Measurements from ENCODE around the gene PARN. TPM values are rescaled to one million over a fixed set of nuclear protein-coding genes. Genes with fewer than 3 reads are reported as not detected.

The PARN gene
- total RNA-seq, 1 experiment from 2014 or later = 25.9 TPM

DNA sequence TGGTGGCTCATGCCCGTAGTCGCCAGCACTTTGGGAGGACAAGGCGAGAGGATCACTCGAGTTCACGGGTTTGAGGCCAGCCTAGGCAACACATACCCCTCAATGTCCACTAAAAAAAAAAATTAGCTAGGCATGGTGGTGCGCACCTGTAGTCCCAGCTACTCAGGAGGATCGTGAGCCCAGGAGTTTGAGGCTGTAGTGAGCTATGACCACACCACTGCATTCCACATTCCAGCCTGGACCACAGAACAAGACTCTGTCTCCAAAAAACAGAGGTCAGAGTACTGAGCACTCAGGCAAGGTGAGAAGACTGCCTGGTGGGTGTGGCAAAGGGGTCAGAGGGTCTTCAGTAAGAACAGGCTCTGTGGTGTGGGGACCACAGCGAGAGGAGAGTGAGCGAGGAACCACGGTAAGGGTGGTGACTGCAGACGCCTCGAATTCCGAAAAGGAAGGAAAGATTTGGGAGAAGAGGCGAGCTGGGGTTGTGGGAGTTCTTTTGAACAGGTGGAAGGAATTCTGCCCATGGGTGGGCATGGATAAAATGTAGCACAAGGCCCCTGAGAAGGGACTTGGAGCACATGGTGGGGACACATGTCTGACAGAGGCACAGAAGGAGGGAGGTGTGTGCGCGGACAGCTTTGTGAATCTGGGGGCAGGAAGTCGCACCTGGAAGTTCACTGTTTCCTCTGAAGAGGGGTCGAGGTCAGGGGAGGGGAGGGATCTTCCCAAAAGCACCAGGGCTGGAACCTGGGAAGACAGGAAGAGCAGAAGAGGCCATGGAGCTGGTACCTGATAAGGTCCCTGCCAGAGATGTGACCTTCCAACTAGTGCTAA lies 134.6 kb downstream of the PARN start:
- in situ Hi-C loops (cut with HindIII; ENCODE audit: low pct_unique_long_range_greater_than_20kb, low sequenced_read_pairs) = no loop called here
- DNase-seq (ENCODE audit: low read depth) = no peak

DNA sequence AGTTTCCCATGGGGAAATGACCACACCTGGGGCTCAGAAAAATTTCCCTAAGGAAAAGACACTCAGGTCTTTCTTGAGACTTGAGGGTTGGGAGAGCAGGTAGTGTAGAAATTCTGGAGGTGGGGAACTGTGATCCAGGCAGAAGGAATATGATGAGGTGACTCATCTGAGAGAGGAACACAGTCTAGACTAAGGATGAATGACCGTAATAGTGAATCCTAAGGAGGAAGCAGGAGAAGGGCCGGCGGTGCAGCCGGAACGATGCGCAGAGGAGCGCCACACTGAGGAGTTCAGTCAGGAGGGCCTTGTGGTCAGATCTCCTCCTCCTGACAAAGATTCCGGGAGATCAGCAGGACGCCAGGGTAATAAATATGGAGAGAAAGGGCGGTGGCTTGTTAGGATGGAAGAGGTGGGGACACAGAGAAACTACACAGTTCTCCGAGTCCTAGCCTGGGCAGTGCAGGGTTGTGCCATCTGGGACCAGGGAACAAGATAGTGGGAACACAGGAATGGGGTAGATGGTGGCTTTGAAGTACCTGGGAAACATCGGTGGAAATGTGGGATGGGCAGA lies 135.6 kb downstream of the PARN start:
- in situ Hi-C loops (cut with HindIII; ENCODE audit: low pct_unique_long_range_greater_than_20kb, low sequenced_read_pairs) = no loop called here
- DNase-seq (ENCODE audit: low read depth) = peak; percentile 33

DNA sequence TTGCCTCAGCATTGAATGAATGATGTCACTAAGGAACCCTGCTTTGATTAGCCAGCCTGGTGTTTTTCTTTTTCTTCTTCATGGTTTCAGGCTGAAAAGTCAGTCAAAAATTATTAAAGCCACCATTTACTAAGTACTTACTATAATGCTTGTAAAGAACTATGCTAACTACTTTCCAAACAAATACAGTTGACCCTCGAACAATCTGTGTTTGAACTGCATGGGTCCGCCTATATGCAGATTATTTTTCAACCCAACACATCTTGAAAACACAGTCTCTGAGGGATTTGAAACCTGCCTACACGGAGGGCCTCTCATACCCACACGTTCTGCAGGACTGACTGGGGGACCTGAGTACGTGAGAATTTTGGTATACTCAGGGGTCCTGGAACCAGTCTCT lies 136.3 kb downstream of the PARN start:
- in situ Hi-C loops (cut with HindIII; ENCODE audit: low pct_unique_long_range_greater_than_20kb, low sequenced_read_pairs) = no loop called here
- no peak for DNase-seq (ENCODE audit: low read depth)

DNA sequence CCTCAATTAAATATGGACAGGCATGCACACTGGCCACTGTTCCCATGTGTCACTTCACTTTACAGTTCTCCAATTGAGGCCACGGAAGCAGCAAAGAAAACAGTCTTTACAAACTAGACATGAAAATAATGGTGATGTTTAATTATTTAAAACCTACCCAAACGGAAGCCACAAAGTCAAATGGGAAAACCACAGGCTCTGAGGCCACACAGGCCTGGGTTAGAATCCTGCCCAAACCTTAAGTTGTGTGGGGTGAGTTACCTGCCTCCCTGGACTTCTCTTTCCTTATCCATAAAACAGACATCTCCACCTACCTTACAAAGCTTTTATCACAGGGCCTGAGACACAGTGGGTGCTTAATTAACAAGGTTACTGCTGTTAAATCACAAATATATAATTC lies 137.4 kb downstream of the PARN start:
- in situ Hi-C loops (cut with HindIII; ENCODE audit: low pct_unique_long_range_greater_than_20kb, low sequenced_read_pairs) = no loop called here

DNA sequence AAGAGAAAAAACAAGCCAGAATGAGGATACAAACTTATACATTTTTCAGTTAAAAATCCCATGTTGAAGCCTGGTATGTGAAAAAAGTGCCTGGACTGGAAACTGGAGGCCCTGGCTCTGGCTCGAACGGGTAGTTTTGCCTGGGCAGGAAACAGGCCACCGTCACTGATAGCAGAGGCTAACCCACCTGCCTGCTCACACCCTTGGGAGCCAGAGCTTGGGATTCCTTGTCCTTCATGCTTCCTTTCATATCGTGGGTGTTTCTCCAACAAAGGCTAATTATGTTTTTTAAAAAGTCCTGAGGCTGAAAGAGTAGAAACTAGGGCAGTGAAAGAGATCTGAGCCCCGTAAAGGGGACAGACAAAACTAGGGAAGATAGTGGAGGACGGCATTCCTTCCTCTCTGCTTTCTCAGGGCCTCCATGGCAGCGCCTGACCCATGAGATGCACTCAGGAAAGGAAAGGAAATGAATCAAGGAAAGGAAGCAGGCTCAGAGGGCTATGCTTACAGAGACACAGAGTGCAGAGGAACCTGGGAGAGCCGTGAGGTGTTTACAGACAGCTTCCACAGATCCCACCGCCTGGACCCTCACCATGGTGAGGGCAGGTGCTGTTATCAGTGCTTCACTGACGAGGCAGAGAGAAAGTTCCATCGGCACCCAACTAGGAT lies 138.1 kb downstream of the PARN start:
- DNase-seq (ENCODE audit: low read depth) = no peak
- in situ Hi-C loops (cut with HindIII; ENCODE audit: low pct_unique_long_range_greater_than_20kb, low sequenced_read_pairs) = no loop called here

More for the DNA sequence above, 137.4 kb downstream of the PARN start:
- DNase-seq (ENCODE audit: low read depth) = no peak

DNA sequence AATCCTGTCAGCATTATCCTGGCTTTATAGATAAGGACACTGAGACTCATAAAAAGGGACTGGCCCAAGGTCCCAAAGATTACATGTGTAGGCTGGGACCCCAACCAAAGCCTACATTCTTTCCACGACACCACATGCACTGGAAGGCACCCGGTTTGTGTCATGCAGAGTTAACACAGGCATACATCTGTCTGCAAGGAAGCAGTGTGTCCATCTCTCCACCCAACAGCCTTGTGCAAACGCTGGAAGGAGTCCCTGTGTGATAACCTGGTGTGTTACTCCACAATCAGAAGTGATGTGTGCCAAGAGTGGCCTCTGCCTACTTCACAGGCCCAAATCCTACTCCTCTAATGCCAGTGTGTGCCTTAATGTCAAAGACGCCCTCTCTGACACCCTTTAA lies 139.8 kb downstream of the PARN start:
- no peak for DNase-seq (ENCODE audit: low read depth)
- in situ Hi-C loops (cut with HindIII; ENCODE audit: low pct_unique_long_range_greater_than_20kb, low sequenced_read_pairs) = no loop called here

DNA sequence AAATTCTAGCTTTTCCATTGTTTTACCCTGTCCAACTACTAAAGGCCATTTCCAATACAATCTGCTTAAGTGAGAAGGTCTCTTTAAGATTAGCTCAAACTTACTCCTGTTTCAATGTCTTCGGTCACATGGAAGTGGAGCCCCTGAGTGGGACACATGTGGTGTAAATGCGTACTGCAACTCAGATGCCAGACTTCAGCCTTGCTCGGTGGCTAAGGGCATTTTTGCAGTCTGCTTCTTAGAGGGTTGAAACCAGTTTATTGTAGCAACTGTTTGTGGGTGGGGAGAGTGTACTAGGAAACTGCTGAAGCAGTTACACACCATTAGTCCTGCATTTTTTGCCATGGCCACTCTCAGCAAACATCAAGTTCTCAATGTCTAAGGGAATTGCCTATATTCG lies 140.6 kb downstream of the PARN start:
- DNase-seq (ENCODE audit: low read depth) = peak; percentile 89
- in situ Hi-C loops (cut with HindIII; ENCODE audit: low pct_unique_long_range_greater_than_20kb, low sequenced_read_pairs) = no loop called here

DNA sequence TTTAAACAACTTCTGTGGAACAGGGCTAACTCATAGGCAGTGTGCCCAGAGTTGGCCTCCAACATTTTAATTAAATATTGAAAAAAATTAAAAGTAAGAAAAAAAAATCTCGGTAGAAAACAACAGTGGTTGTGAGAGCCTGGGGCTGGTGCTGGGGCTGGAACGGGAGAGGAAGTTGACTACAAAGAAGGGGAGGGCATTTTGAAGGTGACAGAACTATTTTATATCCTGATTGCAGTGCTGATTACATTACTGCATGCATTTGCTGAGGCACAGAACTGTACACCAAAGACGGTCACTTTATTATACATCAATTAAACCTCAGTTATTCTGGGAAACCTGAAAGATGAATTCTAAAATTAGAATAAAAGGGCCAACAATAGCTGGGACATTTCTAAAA lies 142.5 kb downstream of the PARN start:
- in situ Hi-C loops (cut with HindIII; ENCODE audit: low pct_unique_long_range_greater_than_20kb, low sequenced_read_pairs) = no loop called here
- no peak for DNase-seq (ENCODE audit: low read depth)

DNA sequence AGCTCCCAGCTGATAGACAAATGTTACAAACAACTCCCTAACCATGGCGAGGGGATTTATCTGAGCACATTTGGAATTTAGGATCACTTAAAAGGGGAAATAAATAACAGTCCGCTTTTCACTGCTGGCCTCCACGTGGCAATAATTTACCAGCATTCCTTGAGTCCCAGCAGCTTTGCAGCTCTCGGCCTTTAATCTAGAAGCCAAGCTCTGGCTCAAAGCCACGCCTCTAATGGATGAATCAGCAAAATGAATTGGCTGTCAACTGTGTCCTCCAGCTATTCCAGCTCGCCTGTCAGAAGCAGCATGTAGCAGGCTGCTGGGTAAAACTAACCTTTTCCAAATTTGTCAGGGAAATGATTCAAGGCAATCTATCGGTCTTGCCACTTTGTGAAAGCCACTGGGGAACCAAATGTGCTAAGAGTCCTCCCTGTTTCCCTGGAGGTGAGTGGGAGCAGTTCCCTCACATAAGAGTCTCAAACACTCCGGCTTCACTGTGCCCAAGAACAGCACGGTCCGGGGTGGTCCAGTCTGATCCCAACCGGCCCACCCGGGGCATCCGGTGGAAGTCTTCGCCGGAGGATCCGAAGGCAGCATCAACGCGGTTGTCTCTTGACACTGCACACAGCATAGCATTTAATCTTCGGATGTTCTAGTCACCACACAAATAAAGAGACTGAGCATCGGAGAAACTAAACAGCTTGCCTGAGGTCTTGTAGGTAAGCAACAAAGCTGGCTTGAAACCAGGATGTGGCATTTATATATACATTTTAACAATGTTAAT lies 143.3 kb downstream of the PARN start:
- in situ Hi-C loops (cut with HindIII; ENCODE audit: low pct_unique_long_range_greater_than_20kb, low sequenced_read_pairs) = no loop called here
- peak; percentile 87 for DNase-seq (ENCODE audit: low read depth)

DNA sequence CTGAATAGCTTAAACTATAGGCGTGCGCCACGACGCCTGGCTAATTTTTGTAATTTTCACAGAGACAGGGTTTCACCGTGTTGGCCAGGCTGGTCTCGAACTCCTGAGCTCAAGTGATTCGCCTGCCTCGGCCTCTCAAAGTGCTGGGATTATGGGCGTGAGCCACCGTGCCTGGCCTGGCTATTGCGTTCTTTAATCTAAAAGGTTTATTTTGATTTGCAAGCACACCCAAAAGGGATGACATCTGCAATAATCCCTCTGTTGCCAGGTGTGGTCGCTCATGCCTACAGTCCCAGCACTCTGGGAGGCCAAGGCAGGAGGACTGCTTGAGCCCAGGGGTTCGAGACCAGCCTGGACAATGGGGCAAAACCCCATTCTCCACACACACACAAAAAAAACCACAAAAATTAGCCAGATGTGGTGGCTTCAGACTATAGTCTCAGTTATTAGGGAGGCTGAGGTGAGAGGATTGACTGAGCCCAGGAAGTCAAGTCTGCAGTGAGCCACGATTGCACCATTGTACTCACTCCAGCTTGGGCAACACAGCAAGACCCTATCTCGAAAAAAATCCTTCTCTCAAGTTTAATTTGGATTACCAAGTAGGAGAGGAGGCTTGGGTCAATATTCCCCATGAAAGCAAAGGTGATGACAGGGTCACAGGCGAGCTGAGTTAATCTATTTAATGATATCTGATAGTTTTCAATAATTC lies 144.1 kb downstream of the PARN start:
- in situ Hi-C loops (cut with HindIII; ENCODE audit: low pct_unique_long_range_greater_than_20kb, low sequenced_read_pairs) = no loop called here
- no peak for DNase-seq (ENCODE audit: low read depth)

DNA sequence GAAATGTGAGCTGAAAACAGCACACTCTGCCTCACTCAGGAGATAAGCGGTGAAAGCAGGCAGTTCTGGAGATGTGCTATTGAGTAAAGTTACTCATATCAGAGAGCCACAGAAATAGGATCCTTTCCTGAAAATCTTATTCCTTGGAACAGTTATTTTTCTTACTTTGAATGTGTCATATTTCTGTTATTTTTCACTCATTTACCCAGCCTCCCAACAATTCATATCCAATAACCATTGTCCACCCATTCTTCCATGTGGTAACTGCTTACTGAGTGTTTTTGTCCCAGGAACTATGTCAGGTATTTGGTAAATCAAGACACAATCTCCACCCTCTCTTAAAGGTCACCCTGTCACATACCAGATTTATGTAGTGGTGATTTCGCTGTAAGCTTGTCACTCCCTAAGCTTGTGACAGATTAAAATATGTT lies 144.9 kb downstream of the PARN start:
- in situ Hi-C loops (cut with HindIII; ENCODE audit: low pct_unique_long_range_greater_than_20kb, low sequenced_read_pairs) = no loop called here
- DNase-seq (ENCODE audit: low read depth) = peak; percentile 44

DNA sequence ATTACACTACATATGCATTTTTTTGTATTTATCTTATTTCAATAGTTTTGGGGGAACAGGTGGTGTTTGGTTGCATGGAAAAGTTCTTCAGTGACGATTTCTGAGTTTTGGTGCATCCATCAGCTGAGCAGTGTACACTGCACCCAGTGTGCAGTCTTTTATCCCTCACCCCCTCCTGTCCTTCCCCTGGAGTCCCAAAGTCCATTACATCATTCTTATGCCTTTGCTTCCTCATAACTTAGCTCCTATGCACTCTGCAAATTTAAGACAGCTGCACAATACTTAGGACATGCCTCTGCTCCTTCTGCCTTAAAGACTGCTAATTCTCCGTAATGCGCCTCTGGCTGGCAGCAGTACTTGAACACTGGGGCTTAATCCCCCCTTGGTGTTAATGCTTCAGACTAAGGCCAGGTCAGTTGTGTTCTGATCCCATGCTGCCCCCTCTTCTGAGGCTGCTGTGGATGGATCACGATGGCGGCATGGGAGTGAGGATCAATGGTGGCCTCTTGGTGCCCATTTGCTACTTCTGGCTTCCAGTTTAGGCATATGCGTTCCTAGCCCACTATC lies 146.2 kb downstream of the PARN start:
- no peak for DNase-seq (ENCODE audit: low read depth)
- in situ Hi-C loops (cut with HindIII; ENCODE audit: low pct_unique_long_range_greater_than_20kb, low sequenced_read_pairs) = no loop called here

DNA sequence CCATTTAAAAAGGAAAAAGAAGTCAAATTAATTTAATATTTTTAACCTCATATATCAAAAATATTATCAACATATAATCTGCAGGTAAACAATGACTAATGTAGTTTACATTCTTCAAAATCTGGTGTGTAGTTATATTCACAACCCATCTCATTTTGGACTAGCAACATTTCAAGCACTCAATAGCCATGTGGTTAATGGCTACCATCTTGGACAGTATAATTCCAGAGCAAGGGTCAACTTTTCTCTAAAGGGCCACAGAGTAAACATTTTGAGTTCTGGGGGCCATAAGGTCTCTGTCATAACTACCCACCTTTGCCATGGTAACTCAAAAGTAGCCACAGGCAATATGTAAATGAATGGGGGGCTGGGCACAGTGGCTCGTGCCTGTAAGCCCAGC lies 153.9 kb downstream of the PARN start:
- no peak for DNase-seq (ENCODE audit: low read depth)
- in situ Hi-C loops (cut with HindIII; ENCODE audit: low pct_unique_long_range_greater_than_20kb, low sequenced_read_pairs) = no loop called here

DNA sequence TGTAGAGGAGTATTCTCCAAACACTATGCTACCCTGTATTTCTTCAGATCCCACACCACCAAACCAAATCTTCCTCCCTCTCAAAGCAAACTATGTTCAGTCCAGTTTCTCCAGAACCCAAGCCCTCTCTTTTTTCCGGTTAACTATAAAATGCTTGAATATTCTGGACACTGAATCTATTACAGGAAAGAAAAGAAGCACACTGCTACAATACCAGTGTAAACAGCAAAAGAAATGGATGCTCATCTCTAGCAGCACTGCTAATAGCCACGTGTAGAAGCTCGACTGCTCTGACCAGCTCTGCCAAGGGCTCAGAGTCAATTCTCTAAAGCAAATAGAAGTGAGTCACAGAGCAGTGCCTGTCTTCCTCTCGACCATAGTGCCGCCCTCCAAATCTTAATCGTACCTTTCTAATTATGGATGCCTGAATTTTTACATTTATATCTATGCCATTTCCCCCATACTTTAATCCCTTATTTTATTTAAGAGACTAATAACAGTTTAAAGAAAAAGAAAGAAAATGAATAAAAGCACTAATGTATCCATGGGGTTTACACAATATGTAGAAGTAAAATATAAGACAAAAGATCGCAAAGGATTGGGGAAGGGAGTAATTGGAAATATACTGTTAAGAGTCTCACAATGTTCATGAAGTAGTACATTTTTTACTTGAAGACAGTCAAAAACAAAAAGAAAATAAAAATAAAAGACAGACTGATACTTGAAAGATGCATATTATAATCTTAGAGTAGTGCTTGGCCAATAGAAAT lies 154.5 kb downstream of the PARN start:
- in situ Hi-C loops (cut with HindIII; ENCODE audit: low pct_unique_long_range_greater_than_20kb, low sequenced_read_pairs) = no loop called here
- DNase-seq (ENCODE audit: low read depth) = peak; percentile 22

DNA sequence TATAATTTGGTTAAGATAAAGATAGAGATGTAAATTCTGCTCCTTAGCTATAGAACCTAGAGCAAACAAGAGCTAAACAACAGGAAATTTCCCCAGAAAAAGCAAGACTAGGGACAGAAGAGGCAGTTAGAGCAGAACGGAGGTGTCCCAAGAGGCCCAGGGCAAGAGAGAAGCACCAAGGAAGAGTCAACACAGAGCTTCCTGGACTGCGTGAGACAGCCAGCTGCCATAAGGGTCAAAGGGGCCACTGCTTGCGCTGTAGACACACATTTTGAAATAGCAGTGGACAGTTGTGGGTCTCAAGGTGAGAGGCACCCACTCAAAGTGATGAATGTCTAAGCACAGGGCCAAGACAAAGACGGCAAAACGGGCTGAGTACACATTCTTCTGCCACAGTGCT lies 156.6 kb downstream of the PARN start:
- DNase-seq (ENCODE audit: low read depth) = no peak
- in situ Hi-C loops (cut with HindIII; ENCODE audit: low pct_unique_long_range_greater_than_20kb, low sequenced_read_pairs) = no loop called here

DNA sequence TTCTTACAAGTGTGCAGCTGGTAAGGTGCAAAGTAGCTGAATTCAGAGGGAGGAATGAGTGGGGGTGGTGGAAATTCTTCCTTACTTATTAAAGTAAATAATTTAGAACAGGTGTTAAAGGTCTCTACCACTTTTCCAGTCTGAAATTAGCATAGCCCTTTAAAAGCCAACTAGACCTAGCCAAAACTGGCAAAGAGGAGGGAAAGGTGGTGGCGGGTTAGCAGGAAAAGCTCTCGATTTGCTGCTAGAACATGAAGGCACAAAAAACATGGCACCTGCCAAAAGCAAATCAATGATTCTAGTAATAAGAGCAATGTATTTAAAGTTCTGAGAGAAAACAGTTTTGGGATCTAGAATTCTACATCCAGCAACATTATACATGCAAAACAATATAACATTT lies 157.7 kb downstream of the PARN start:
- in situ Hi-C loops (cut with HindIII; ENCODE audit: low pct_unique_long_range_greater_than_20kb, low sequenced_read_pairs) = no loop called here
- no peak for DNase-seq (ENCODE audit: low read depth)

DNA sequence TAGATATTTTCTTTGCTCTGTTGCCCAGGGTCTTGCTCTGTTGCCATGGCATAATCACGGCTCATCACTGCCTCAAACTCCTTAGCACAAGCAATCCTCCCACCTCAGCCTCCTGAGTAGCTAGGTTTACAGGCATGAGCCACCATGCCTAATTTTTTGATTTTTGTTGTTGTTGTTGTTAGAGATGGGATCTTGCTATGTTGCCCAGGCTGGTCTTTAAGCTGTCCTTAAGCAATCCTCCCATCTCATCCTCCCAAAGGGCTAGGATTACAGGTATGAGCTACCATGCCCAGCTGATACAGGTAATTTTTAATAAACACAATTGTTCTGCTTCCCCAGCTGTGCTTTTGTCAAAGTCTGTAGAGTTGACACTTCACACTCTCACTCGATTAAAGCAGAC lies 159.3 kb downstream of the PARN start:
- in situ Hi-C loops (cut with HindIII; ENCODE audit: low pct_unique_long_range_greater_than_20kb, low sequenced_read_pairs) = no loop called here
- DNase-seq (ENCODE audit: low read depth) = no peak

All from Caki2 (cell line).